MCF 10A (cell line): ENCODE data around the gene MYRF. TPM values are rescaled to one million over a fixed set of nuclear protein-coding genes. Genes with fewer than 3 reads are reported as not detected.

Experiments used
- BruUV-seq: library from RNA; stranded (reverse); fragments of 400-500 nt; replicated peaks from 2 replicates; lab custom pipeline; 2021; lab: Mats Ljungman, UMichigan
- CTCF ChIA-PET: fragments of 300-600 bp; sonication (Branson Sonifier 250); formaldehyde crosslinking; extraction: SDS; loops from one replicate; lab custom pipeline; 2021; ENCODE audit warnings: antibody characterized with exemption, inconsistent platforms; lab: Yijun Ruan, JAX
- POLR2A ChIA-PET: fragments of 300-600, 350-650 bp; sonication (Branson Sonifier 250); formaldehyde crosslinking; extraction: SDS; loops from one replicate; lab custom pipeline; 2020; ENCODE audit warnings: antibody characterized with exemption, inconsistent platforms; lab: Yijun Ruan, JAX
- DNase-seq: peaks from one replicate; pipeline ENCODE4 v3.0.0-alpha.2; 2018; ENCODE audit not compliant: unreplicated experiment
- H3K27ac Mint-ChIP-seq: one replicate; pipeline ENCODE4 v1.8.0; 2022; ENCODE audit warnings: mild to moderate bottlenecking, low read depth, mixed read lengths; ENCODE audit not compliant: unreplicated experiment
- H3K27me3 Mint-ChIP-seq: one replicate; pipeline ENCODE4 v1.8.0; 2022; ENCODE audit warnings: mixed read lengths; ENCODE audit not compliant: insufficient read depth, unreplicated experiment
- H3K36me3 Mint-ChIP-seq: one replicate; pipeline ENCODE4 v1.8.0; 2022; ENCODE audit warnings: mild to moderate bottlenecking, moderate library complexity, mixed read lengths; ENCODE audit not compliant: insufficient read depth, unreplicated experiment
- H3K4me1 Mint-ChIP-seq: one replicate; pipeline ENCODE4 v1.8.0; 2022; ENCODE audit warnings: mixed read lengths; ENCODE audit not compliant: insufficient read depth, unreplicated experiment
- H3K4me3 Mint-ChIP-seq: one replicate; pipeline ENCODE4 v1.8.0; 2022; ENCODE audit warnings: mild to moderate bottlenecking, moderate library complexity, mixed read lengths; ENCODE audit not compliant: unreplicated experiment
- H3K9me3 Mint-ChIP-seq: one replicate; pipeline ENCODE4 v1.8.0; 2022; ENCODE audit warnings: mixed read lengths; ENCODE audit not compliant: unreplicated experiment
- intact Hi-C: fragments of 100-400 bp; cut with micrococcal nuclease; formaldehyde crosslinking; loops from 2 replicates; pipeline ENCODE4 v1.14.1; 2022
- total RNA-seq: library from RNA; stranded (reverse); gene quantifications from 2 replicates; pipeline ENCODE4 v1.2.3, GENCODE V29; 2022
- TF ChIP-seq, protein P1 (sequence below): fragments of 200-600 bp; IDR thresholded peaks from one replicate; pipeline ENCODE4 v1.8.0; 2022; ENCODE audit warnings: antibody characterized with exemption, mild to moderate bottlenecking; ENCODE audit not compliant: unreplicated experiment

MYRF gene
- total RNA-seq, 1 experiment from 2014 or later: 0.16 TPM

DNA sequence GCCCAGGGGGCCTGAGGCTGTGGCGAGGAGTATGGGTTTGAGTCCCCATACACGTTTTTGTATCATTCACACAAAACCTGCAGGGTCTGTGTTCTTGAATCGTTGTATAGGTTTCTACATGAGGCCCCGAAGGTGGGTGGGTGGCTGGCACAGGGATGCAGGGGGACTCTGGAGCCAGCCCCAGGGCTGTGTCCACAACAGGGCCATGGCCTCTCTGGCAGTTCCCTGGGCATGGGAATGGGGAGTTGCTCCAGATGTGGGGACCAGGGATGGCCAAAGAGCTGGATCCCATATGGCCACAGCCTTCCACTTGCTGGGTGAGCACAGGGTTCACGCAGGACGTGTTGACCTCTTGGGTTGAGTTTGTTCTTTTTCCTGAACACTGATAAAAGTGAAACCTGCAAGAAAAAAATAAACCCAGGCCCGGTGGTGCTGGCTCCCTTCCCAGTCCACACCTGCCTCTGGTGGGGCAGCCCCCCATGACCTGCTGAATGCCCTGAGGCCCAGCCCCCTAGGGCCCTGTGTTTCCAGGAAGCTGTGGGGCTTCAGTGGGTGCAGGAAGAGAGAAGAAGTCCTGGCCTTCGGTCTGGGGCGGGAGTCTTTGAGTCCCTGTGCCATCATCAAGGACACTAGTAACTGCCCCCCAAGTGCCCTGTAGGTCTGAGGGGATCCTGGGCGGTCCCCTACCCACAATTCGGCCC, 16.1 kb downstream of the MYRF start:
- DNase-seq: no peak
- no peaks in the 10 kb centered on the region for H3K9me3 Mint-ChIP-seq
- H3K4me3 Mint-ChIP-seq: no peak overlapping the region
- TF ChIP-seq, protein P1, sequence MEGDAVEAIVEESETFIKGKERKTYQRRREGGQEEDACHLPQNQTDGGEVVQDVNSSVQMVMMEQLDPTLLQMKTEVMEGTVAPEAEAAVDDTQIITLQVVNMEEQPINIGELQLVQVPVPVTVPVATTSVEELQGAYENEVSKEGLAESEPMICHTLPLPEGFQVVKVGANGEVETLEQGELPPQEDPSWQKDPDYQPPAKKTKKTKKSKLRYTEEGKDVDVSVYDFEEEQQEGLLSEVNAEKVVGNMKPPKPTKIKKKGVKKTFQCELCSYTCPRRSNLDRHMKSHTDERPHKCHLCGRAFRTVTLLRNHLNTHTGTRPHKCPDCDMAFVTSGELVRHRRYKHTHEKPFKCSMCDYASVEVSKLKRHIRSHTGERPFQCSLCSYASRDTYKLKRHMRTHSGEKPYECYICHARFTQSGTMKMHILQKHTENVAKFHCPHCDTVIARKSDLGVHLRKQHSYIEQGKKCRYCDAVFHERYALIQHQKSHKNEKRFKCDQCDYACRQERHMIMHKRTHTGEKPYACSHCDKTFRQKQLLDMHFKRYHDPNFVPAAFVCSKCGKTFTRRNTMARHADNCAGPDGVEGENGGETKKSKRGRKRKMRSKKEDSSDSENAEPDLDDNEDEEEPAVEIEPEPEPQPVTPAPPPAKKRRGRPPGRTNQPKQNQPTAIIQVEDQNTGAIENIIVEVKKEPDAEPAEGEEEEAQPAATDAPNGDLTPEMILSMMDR: no peak
- no TSS peak for BruUV-seq
- CTCF ChIA-PET: interaction anchor here (0.6 kb wide), 1 partner anchor 30 kb away, joined by 3 read pairs; no protein-coding TSS in a partner anchor
- H3K27me3 Mint-ChIP-seq: no peaks in the 10 kb centered on the region
- intact Hi-C loops: no loop called here
- H3K27ac Mint-ChIP-seq: no peak overlapping the region
- H3K36me3 Mint-ChIP-seq: no peaks in the 10 kb centered on the region
- POLR2A ChIA-PET: no interaction called here
- no peaks in the 10 kb centered on the region for H3K4me1 Mint-ChIP-seq

DNA sequence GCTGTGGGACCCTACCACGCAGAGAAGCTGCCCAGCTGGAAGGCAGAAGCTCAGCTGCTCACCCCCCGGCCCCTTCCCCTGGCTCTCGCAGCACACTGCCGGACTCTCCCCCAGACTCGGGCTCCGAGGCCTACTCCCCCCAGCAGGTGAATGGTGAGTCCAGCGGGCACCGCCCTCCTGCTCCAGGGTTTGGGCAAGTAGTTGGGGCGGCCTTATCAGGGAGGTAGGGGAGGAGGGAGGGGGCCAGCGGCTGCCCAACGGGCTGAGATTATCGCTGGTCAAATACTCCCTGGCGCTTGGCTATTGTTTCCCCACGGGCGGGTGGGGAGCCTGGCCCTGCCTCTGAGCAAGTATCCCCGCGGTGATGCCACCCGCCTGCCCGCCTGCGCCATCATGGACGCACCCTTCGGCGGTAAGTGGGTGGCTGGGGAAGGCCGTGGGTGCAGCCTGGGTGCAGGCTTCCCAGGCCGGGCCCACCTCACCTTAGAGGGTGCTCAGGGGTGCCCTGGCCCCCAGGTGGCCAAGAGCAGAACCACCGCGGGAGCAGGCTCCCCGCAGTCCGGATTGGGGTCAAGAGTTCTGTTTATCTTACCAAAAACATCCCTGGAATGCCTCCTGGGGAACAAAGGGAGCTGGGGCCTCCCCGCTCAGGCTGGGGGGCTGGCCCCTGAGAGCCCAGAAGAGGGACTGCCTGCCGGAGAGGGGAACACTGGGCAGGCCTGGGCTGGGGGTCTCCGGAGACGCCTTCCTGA, 16.9 kb downstream of the MYRF start:
- H3K4me1 Mint-ChIP-seq: no peaks in the 10 kb centered on the region

DNA sequence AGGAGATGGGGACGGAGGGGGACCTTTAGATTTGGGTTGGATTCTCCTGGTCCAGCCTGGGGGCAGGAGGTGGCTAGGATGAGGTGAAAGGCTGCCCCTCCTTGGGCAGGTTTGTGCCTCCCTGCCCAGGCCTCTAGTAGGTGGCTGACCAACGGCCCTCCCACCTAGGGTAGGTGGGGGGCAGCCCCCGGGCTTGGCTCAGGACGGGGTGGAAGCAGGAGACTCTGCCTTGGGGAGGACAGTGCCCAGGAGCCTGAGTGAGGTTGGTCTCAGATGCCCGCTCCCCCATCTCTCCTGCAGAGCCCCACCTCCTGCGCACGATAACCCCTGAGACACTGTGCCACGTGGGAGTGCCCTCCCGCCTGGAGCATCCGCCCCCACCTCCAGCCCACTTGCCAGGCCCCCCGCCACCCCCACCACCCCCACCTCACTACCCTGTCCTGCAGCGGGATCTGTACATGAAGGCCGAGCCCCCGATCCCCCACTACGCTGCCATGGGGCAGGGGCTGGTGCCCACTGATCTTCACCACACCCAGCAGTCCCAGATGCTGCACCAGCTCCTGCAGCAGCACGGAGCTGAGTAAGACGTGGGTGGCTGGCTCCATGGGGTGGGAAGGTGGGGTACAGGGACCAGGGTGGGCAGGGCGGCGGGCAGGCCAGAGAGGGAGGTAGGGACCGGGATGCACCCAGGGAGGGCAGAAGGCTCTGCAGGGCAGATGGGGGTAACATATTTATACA, 17.7 kb downstream of the MYRF start:
- H3K4me3 Mint-ChIP-seq: no peak overlapping the region
- POLR2A ChIA-PET: no interaction called here
- peaks cover 7% of the 10 kb centered on the region for H3K36me3 Mint-ChIP-seq
- H3K9me3 Mint-ChIP-seq: no peaks in the 10 kb centered on the region
- TF ChIP-seq, protein P1: no peak
- intact Hi-C loops: no loop called here
- H3K27ac Mint-ChIP-seq: no peak overlapping the region
- H3K4me1 Mint-ChIP-seq: no peaks in the 10 kb centered on the region
- H3K27me3 Mint-ChIP-seq: no peaks in the 10 kb centered on the region
- BruUV-seq: no TSS peak
- CTCF ChIA-PET: no interaction called here
- DNase-seq: no peak

More for the DNA sequence above, 16.9 kb downstream of the MYRF start:
- DNase-seq: no peak
- H3K9me3 Mint-ChIP-seq: no peaks in the 10 kb centered on the region
- no peaks in the 10 kb centered on the region for H3K27me3 Mint-ChIP-seq
- intact Hi-C loops: no loop called here
- no peak overlapping the region for H3K4me3 Mint-ChIP-seq
- POLR2A ChIA-PET: no interaction called here
- peaks cover under 1% of the 10 kb centered on the region for H3K36me3 Mint-ChIP-seq
- TF ChIP-seq, protein P1: no peak
- no peak overlapping the region for H3K27ac Mint-ChIP-seq
- CTCF ChIA-PET: interaction anchor here (0.6 kb wide), 1 partner anchor 31 kb away, joined by 3 read pairs; no protein-coding TSS in a partner anchor
- no TSS peak for BruUV-seq
